Liver (tissue), 9 donors: Measurements from ENCODE around the gene CTNNA2. TPM values are rescaled to one million over a fixed set of nuclear protein-coding genes. Genes with fewer than 3 reads are reported as not detected.

Experiments
- DNase-seq: peaks from one replicate; pipeline ENCODE4 v3.0.0-alpha.2; 2017; ENCODE audit warnings: low spot score
- H3K27ac ChIP-seq, 2 donors: one replicate each; pipeline ENCODE4 v1.7.0; 2013; ENCODE audit warnings: inconsistent platforms in 2 of 2, low read length in 2 of 2, control low read depth in 1 of 2, low read depth in 1 of 2, mild to moderate bottlenecking in 1 of 2
- H3K27me3 ChIP-seq, 4 donors: one replicate each; pipeline versions ENCODE4 v1.6.1 to v1.7.0; 2013; ENCODE audit warnings: low read length in 3 of 4, inconsistent platforms in 1 of 4, mild to moderate bottlenecking in 1 of 4, moderate library complexity in 1 of 4; ENCODE audit not compliant: control insufficient read depth in 4 of 4, insufficient read depth in 4 of 4
- H3K36me3 ChIP-seq, 4 donors: one replicate each; pipeline versions ENCODE4 v1.6.1 to v1.7.0; 2013; ENCODE audit warnings: low read length in 3 of 4, mild to moderate bottlenecking in 3 of 4, low read depth in 1 of 4, moderate library complexity in 1 of 4; ENCODE audit not compliant: control insufficient read depth in 4 of 4, insufficient read depth in 3 of 4
- H3K4me1 ChIP-seq, 4 donors: one replicate each; pipeline versions ENCODE4 v1.6.1 to v1.7.0; 2013; ENCODE audit warnings: low read length in 3 of 4, mild to moderate bottlenecking in 3 of 4, moderate library complexity in 1 of 4; ENCODE audit not compliant: control insufficient read depth in 4 of 4, insufficient read depth in 4 of 4
- H3K4me3 ChIP-seq, 3 donors: one replicate each; pipeline versions ENCODE4 v1.6.1 to v1.7.0; 2013; ENCODE audit warnings: low read length in 3 of 3, control low read depth in 1 of 3, low read depth in 1 of 3, mild to moderate bottlenecking in 1 of 3
- H3K9ac ChIP-seq, 2 donors: one replicate each; pipeline ENCODE4 v1.7.0; 2013; ENCODE audit warnings: low read length in 2 of 2, mild to moderate bottlenecking in 2 of 2, moderate library complexity in 2 of 2, control low read depth in 1 of 2, low read depth in 1 of 2
- H3K9me3 ChIP-seq, 4 donors: one replicate each; pipeline versions ENCODE4 v1.6.1 to v1.7.0; 2013; ENCODE audit warnings: low read length in 3 of 4; ENCODE audit not compliant: control insufficient read depth in 4 of 4
- CTCF ChIP-seq: fragments of 150-350 bp; IDR thresholded peaks from 2 replicates; pipeline ENCODE4 v1.5.1; 2017; ENCODE audit warnings: improper control_type of control experiment, low read depth, low read length; ENCODE audit not compliant: missing input control
- EGR1 ChIP-seq, 2 donors: IDR thresholded peaks; 2 replicates each; pipeline ENCODE4 v1.6.1; 2016 to 2018; ENCODE audit warnings: antibody characterized with exemption in 2 of 2, low read depth in 2 of 2
- FOXA1 ChIP-seq: IDR thresholded peaks from 2 replicates; pipeline ENCODE4 v1.6.1; 2016; ENCODE audit warnings: antibody characterized with exemption
- FOXA2 ChIP-seq: IDR thresholded peaks from 2 replicates; pipeline ENCODE4 v1.6.1; 2016; ENCODE audit warnings: antibody characterized with exemption
- GABPA ChIP-seq, 2 donors: IDR thresholded peaks in 1 of 2; conservative IDR thresholded peaks in 1 of 2; 2 replicates each; pipeline ENCODE4 v1.6.1; 2016; ENCODE audit warnings: antibody characterized with exemption in 2 of 2, mild to moderate bottlenecking in 1 of 2, moderate library complexity in 1 of 2
- HNF4A ChIP-seq, 2 donors: conservative IDR thresholded peaks; 2 replicates each; pipeline ENCODE4 v1.6.1; 2016; ENCODE audit warnings: antibody characterized with exemption in 2 of 2, mild to moderate bottlenecking in 2 of 2
- HNF4G ChIP-seq: IDR thresholded peaks from 2 replicates; pipeline ENCODE4 v1.6.1; 2016; ENCODE audit warnings: antibody characterized with exemption
- JUND ChIP-seq, 2 donors: IDR thresholded peaks; 2 replicates each; pipeline ENCODE4 v1.6.1; 2016; ENCODE audit warnings: antibody characterized with exemption in 2 of 2
- MAX ChIP-seq: IDR thresholded peaks from 2 replicates; pipeline ENCODE4 v1.6.1; 2016; ENCODE audit warnings: antibody characterized with exemption
- NR2F2 ChIP-seq: IDR thresholded peaks from 2 replicates; pipeline ENCODE4 v1.6.1; 2016; ENCODE audit warnings: antibody characterized with exemption
- RAD21 ChIP-seq, 2 donors: IDR thresholded peaks; 2 replicates each; pipeline ENCODE4 v1.6.1; 2016; ENCODE audit warnings: antibody characterized with exemption in 2 of 2, mild to moderate bottlenecking in 2 of 2
- REST ChIP-seq: IDR thresholded peaks from 2 replicates; pipeline ENCODE4 v1.6.1; 2016; ENCODE audit warnings: antibody characterized with exemption, mild to moderate bottlenecking
- SP1 ChIP-seq: IDR thresholded peaks from 2 replicates; pipeline ENCODE4 v1.6.1; 2018; ENCODE audit warnings: antibody characterized with exemption, mild to moderate bottlenecking
- TAF1 ChIP-seq: conservative IDR thresholded peaks from 2 replicates; pipeline ENCODE4 v1.6.1; 2016; ENCODE audit warnings: antibody characterized with exemption, mild to moderate bottlenecking
- YY1 ChIP-seq: IDR thresholded peaks from 2 replicates; pipeline ENCODE4 v1.6.1; 2016; ENCODE audit warnings: antibody characterized with exemption, mild to moderate bottlenecking
- WGBS: extraction: QIAGEN DNeasy Blood & Tissue Kit; methylation state at CpG from one replicate; pipeline ENCODE4 v1.1.7; 2013; 5-methylcytosine and 5-hydroxymethylcytosine counted together
- polyA plus RNA-seq, 2 donors: library from polyadenylated mRNA; stranded (reverse) in 1 of 2; unstranded in 1 of 2; fragments of 200-250 nt in 1 of 2; fragments of >200 nt in 1 of 2; fragmentation: Nextera tagmentation in 1 of 2; extraction: Ambion mirVana in 1 of 2; gene quantifications; one replicate each; pipeline versions ENCODE4 v1.2.1 to v1.2.3, GENCODE V29; 2013 to 2015
- total RNA-seq, 2 donors: library from RNA; depleted of rRNA; stranded (reverse); fragments of >200 nt; gene quantifications; one replicate each; pipeline ENCODE4 v1.2.3, GENCODE V29; 2014
- donor health status: healthy.
- donor health status: healthy.
- donor health status: healthy.
- donor health status: healthy.
- donor health status: healthy.

The CTNNA2 gene
- total and polyA plus RNA-seq, 4 donors = 0.05 TPM; not detected in 3

GRCh38 chr2:79622508-79622907 lies 109.7 kb downstream of the CTNNA2 start:
- no peaks in the 10 kb centered on the region for H3K4me1 ChIP-seq
- H3K36me3 ChIP-seq = no peaks in the 10 kb centered on the region
- no peak overlapping the region for H3K9ac ChIP-seq
- no peak overlapping the region for H3K4me3 ChIP-seq
- H3K9me3 ChIP-seq = no peaks in the 10 kb centered on the region
- TF ChIP-seq MAX = no peak
- no peak for TF ChIP-seq HNF4G
- no peak for TF ChIP-seq FOXA1
- TF ChIP-seq REST = no peak
- TF ChIP-seq YY1 = no peak
- TF ChIP-seq RAD21 (IDR thresholded peaks at IDR 0.05) = no peak
- TF ChIP-seq TAF1 = no peak
- no peak for TF ChIP-seq CTCF
- TF ChIP-seq FOXA2 = no peak
- TF ChIP-seq HNF4A (conservative IDR thresholded peaks at IDR 0.05) = no peak
- TF ChIP-seq JUND (IDR thresholded peaks at IDR 0.05) = no peak
- no peak for TF ChIP-seq NR2F2
- no peak for TF ChIP-seq GABPA (IDR thresholded peaks at IDR 0.05 in 1 of 2, conservative IDR thresholded peaks at IDR 0.05 in 1 of 2)
- H3K27ac ChIP-seq = no peak overlapping the region
- DNase-seq = no peak
- H3K27me3 ChIP-seq = no peaks in the 10 kb centered on the region
- WGBS = 79% methylated on average over 3 of the region's 3 CpGs

GRCh38 chr2:79627237-79627636 lies 114.4 kb downstream of the CTNNA2 start:
- 82% methylated on average over 5 of the region's 5 CpGs for WGBS

GRCh38 chr2:79630060-79630459 lies 117.2 kb downstream of the CTNNA2 start:
- H3K9me3 ChIP-seq = no peaks in the 10 kb centered on the region
- H3K36me3 ChIP-seq = no peaks in the 10 kb centered on the region
- TF ChIP-seq FOXA2 (no peak), EGR1 (IDR thresholded peaks at IDR 0.05; ENCODE audit: low read depth in 2 of 2) (no peak), JUND (IDR thresholded peaks at IDR 0.05) (no peak), CTCF (no peak), HNF4G (no peak), GABPA (IDR thresholded peaks at IDR 0.05 in 1 of 2, conservative IDR thresholded peaks at IDR 0.05 in 1 of 2) (no peak), NR2F2 (no peak), SP1 (no peak), HNF4A (conservative IDR thresholded peaks at IDR 0.05) (no peak), RAD21 (IDR thresholded peaks at IDR 0.05) (no peak)
- H3K27me3 ChIP-seq = no peaks in the 10 kb centered on the region
- no peaks in the 10 kb centered on the region for H3K4me1 ChIP-seq
- no peak overlapping the region for H3K9ac ChIP-seq
- H3K4me3 ChIP-seq = no peak overlapping the region
- WGBS = 79% methylated on average over 3 of the region's 3 CpGs
- no peak overlapping the region for H3K27ac ChIP-seq
- DNase-seq = no peak

More at GRCh38 chr2:79627237-79627636, 114.4 kb downstream of the CTNNA2 start:
- no peaks in the 10 kb centered on the region for H3K4me1 ChIP-seq
- H3K9me3 ChIP-seq = no peaks in the 10 kb centered on the region
- H3K27me3 ChIP-seq = no peaks in the 10 kb centered on the region
- TF ChIP-seq HNF4A (conservative IDR thresholded peaks at IDR 0.05) = no peak
- no peak overlapping the region for H3K27ac ChIP-seq
- H3K36me3 ChIP-seq = no peaks in the 10 kb centered on the region
- DNase-seq = no peak
- H3K9ac ChIP-seq = no peak overlapping the region
- H3K4me3 ChIP-seq = no peak overlapping the region
